GM18861 (cell line): ENCODE data around the gene MAPK6.
"Not testable (repeated sequence)": the region's sequence is repeated elsewhere in the genome, so short reads cannot be mapped to it uniquely, and the experiment has no call there.

Experiments
- ATAC-seq: cut with Tn5 transposase; IDR thresholded peaks from one replicate; pipeline ENCODE4 v1.9.1; 2021; ENCODE audit not compliant: unreplicated experiment

The MAPK6 gene

DNA sequence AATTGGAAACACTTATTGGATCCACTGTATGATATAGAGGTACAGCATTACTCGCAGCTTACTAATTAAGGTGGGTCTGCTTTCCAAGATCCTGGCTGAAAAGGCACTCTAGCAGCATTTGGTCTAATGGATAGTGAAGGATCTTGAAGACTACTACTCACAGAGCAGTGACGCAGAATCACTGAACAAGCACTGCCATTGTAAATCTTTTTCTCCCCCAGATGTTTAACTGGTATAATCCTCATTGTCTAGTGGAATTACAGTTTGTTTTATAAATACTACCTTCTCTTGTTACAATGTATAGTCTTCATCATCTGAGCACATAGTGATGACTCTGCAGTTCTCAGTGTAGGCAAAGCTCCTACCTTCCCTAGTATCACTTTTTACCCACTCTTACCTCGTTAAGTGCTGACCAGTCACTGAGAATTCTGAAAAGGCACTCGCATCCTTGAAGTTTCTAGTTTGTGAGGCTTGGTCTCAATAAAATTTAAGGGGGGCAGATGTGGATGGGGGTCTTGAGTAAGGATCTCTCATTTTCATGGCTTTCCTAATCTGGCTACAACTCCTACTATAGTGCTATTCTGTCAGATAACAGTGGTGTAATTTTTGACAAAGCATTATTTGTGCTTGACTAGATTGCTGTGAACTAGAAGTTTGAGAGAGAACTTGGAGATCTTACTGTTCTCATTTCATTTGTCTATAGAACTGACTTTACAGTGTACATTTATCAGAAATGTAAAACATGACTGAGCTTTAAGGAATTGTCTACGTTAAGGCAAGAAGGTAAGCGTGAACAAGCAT is 23.2 kb downstream of the MAPK6 start:
- ATAC-seq = no peak

GRCh38 chr15:52045795-52046298 is 26.8 kb downstream of the MAPK6 start:
- not testable (repeated sequence) for ATAC-seq

- ATAC-seq = not testable (repeated sequence)
Measured at GRCh38 chr15:52046552-52046951, 27.5 kb downstream of the MAPK6 start.

- ATAC-seq = no peak
Measured at GRCh38 chr15:52050416-52050815, 31.4 kb downstream of the MAPK6 start.

DNA sequence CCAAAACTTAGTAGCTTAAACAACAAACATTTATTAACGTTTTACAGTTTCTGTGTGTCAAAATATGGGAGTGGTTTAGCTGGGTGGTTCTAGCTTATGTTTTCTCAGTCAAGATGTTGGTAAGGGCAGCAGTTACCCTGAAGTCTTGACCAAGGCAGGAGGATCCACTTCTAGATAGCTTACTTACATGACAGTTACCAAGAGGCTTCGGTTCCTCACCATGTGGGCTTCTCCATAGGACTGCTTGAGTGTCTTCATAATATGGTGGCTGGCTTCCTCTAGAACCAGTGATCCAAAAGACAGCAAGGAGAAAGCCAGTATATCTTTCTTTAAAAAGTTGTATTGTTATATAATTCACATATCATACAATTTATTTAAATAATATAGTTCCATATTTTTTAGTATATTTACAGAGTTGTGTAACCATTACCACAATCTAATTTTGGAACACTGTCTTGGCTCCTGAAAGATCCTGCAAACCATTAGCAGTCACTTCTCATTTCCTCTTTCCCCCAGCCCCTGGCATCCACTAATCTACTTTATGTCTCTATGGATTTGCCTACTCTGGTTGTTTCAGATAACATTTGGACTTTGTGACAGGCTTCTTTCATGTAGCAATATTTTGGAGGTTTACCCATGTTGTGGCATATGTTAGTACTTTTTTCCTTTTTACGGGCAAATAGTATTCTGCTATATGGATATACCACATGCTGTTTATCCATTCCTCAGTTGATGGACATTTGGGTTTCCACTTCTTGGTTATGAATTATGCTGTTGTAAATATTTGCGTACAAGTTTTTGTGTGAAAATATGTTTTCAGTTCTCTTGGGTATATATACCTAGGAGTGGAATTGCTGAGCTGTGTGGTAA is 33.3 kb downstream of the MAPK6 start:
- ATAC-seq = no peak

- no peak for ATAC-seq
Measured at GRCh38 chr15:52054381-52054780, 35.4 kb downstream of the MAPK6 start.

- ATAC-seq = not testable (repeated sequence)
Measured at GRCh38 chr15:52054858-52055257, 35.8 kb downstream of the MAPK6 start.

- ATAC-seq = no peak
Measured at GRCh38 chr15:52056001-52056400, 37.0 kb downstream of the MAPK6 start.

DNA sequence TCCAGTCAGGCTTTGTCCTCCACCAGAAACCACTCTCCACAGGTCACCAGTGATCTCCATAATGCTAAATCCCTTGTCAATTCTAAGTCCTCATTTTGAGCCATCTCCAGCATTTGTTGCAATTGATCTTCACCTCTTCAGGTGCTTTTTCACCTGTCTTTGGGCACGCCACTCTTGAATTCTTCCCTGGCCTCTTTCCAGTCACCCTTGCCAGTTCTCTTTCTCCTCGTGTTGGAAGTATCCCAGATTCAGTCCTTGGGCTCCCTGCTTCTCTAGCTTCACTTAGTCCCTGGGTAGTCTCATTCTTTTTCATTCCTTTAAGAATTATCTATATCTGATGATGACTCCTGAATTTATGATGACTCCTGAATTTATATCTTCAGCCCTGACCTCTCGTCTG is 37.5 kb downstream of the MAPK6 start:
- no peak for ATAC-seq

DNA sequence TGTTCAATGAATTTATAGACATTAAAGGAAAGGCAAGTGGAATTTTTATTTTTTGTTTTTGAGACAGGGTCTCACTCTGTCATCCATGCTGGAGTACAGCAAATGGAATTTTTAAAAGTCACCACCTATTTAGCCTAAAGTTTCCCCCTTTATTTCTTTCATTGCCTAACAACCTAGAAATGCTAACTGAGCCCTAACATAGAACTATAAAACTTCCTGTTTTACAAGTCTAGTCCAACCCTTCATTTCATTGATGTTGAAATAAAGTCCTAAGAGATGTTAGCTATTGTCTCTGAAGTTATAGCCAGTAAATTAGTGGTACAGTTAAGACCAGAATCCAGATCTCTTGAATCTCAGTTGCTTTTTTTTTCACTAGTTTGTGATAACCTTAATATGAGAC is 39.0 kb downstream of the MAPK6 start:
- no peak for ATAC-seq

GRCh38 chr15:52060501-52060900 is 41.5 kb downstream of the MAPK6 start:
- ATAC-seq = no peak

DNA sequence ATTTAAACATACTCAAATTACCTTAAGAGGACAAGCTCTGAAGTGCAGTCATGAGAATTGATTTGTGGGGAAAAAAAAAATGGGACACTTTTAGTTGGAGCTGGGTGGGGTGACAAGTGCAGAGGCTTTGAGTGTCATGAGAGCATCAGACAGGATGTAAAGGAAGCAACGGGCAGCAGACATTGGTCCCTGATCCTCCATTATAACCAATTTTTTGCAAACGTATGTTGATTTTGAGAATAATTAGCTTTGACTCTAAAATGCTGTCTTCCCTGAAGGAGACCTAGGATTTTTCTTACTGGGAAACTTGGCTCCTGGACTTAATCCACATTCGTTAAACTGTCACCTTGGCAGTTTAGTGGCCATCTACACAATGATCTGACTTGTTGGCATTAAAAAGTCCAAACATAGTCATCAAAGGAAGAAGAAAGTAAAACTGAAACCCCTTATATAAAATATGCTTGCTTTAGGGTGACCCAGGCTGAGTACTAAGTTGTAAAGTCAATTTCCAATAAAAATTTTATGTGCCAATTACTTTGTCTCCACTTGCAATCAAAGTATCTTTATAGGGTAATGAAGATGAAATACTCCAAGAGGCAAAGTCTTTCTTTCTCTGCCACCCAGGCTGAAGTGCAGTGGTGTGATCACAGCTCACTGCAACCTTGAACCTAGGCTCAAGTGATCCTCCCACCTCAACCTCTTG is 48.0 kb downstream of the MAPK6 start:
- no peak for ATAC-seq

GRCh38 chr15:52067545-52067926 is 48.5 kb downstream of the MAPK6 start:
- no peak for ATAC-seq

GRCh38 chr15:52068004-52068615 is 49.1 kb downstream of the MAPK6 start:
- ATAC-seq = no peak

DNA sequence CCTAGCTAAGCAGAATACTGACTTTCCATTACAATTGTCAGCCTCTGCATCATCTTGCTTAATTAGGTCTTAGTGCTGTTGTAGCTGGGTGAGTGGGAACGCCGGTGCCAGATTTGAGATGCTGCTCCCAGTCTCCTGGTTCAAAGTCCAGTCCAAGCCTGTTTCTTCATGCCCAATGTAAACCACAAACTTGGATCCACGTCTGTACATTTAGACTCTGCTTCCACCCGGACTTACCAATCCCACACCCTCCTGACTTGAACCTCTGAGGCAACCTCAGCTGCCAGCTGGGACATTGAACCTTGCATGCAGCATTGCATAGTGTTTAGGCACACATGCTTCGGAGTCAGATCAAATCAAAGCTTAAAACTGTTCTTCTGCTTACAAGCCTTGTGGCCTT is 50.5 kb downstream of the MAPK6 start:
- ATAC-seq = no peak

GRCh38 chr15:52071570-52071969 is 52.6 kb downstream of the MAPK6 start:
- ATAC-seq = no peak

GRCh38 chr15:52076889-52077781 is 58.1 kb downstream of the MAPK6 start:
- ATAC-seq = no peak

DNA sequence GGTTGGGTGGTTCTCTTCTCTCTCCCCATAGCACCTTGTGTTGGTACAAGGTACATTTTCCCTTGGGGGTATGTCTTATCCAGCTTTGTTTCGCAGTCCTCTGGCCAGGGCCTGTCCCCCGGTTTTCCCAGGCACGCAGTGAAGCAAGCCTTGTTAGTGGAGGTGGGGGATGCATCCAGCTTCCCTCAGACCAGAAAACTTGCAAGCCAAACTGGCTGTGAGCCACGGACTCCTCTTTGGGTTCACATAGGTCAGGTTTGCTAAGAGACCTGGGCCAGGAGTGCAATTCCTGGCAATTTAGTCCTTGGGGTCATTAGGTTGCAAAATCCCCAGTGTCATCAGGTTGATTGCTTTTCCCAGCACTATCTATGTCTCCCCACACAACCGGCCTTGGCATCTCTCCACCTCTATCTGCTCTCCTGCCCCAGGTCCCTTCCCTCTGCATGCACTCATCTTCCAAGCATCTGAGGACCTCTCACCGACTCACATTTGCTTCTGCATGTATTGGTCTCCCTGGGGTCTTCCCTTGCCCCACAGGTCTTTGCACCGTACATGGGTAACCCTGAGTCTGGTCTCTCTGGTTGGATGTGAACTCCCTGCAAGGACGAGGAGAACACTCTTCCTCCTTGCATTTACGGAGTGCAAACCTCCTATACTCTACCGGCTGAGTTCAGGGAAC is 59.3 kb downstream of the MAPK6 start:
- no peak for ATAC-seq
